ENCODE measurements around the gene CDHR3. TPM values are rescaled to one million over a fixed set of nuclear protein-coding genes. Genes with fewer than 3 reads are reported as not detected.

Gene CDHR3
- total RNA-seq, 1 donor from 2014 or later: 1.4 TPM

- no peak overlapping the region for H3K9ac ChIP-seq
- H3K9me3 ChIP-seq (ENCODE audit: low read depth): no peaks in the 10 kb centered on the region
- H3K36me3 ChIP-seq: no peaks in the 10 kb centered on the region
- peaks cover 3% of the 10 kb centered on the region for H3K27me3 Mint-ChIP-seq (ENCODE audit: insufficient read depth, low read depth)
- H3K4me3 ChIP-seq: no peak overlapping the region
- no peak overlapping the region for H2AFZ ChIP-seq (replicated peaks)
- no peak overlapping the region for H3K27ac Mint-ChIP-seq
- H3K36me3 Mint-ChIP-seq: no peaks in the 10 kb centered on the region
- no peak for DNase-seq (ENCODE audit: low spot score)
- no peak for TF ChIP-seq EZH2phosphoT487 (IDR thresholded peaks at IDR 0.05)
- peaks cover 2% of the 10 kb centered on the region for H3K9me3 Mint-ChIP-seq
- no peak overlapping the region for H3K4me3 Mint-ChIP-seq
- peaks cover 23% of the 10 kb centered on the region for H3K4me1 Mint-ChIP-seq
- no peak overlapping the region for H3K4me2 ChIP-seq
- H3F3A ChIP-seq (ENCODE audit: low read depth): no peaks in the 10 kb centered on the region
- H4K20me1 ChIP-seq (ENCODE audit: low read depth): no peaks in the 10 kb centered on the region
- H3K27me3 ChIP-seq: no peaks in the 10 kb centered on the region
- H3K79me2 ChIP-seq (ENCODE audit: low read depth): no peaks in the 10 kb centered on the region
- no peak overlapping the region for H3K27ac ChIP-seq
- H3K4me1 ChIP-seq: no peaks in the 10 kb centered on the region
Measured at GRCh38 chr7:106022193-106022821, 59.2 kb downstream of the CDHR3 start.

DNA sequence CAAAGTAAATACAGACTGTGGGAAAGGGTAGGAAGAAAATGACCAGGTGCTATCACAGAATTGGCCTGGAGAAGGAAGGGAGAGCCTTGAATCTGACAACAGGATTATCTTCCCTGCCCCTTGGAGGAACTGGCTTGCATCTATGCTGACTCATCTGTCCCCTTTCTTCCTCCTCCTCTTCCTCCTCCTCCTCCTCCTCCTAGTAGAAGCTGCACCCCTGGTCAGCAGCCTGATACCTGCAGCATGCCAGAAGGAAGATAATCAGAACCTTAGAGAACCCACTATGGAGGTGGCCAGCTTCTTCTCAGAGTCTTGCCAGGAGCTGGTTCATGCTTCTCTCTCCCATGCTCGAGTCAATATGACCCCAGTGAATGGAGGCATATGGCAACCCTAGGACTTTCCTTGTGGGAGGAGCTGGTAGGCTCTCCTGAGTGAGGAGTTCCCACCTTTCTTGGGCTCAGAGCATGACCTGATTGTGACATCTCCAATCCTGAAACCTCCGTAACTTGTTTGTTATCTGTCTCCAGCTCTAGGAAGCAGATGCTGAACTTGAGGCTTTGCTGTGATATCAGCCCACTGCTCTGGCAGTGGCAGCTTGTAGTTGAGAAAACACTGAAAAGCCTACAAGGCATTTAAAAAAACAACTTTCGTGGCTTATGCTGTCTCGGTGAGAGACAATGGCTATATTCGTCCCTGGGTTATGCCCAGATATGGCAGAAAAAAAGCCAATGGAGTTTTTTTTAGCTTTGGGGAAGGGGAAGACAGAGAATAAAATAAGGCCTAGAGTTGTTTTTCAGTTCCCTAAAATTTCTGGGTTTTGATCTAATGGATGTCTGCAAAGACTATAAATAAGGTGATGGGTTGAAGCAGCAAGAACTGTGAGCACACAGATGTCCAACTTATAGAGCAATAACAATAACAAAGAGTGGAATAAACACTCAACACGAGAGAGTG lies 60.6 kb downstream of the CDHR3 start:
- H3K4me3 ChIP-seq: no peak overlapping the region
- H3K79me2 ChIP-seq (ENCODE audit: low read depth): no peaks in the 10 kb centered on the region
- H3K4me1 Mint-ChIP-seq: peaks cover 29% of the 10 kb centered on the region
- H3K36me3 ChIP-seq: no peaks in the 10 kb centered on the region
- H3K4me1 ChIP-seq: no peaks in the 10 kb centered on the region
- H4K20me1 ChIP-seq (ENCODE audit: low read depth): no peaks in the 10 kb centered on the region
- TF ChIP-seq EZH2 (IDR thresholded peaks at IDR 0.05) (no peak), EZH2phosphoT487 (IDR thresholded peaks at IDR 0.05) (no peak), CTCF (IDR thresholded peaks at IDR 0.05) (no peak)
- peaks cover 2% of the 10 kb centered on the region for H3K9me3 Mint-ChIP-seq
- DNase-seq (ENCODE audit: low spot score): no peak
- H3K27me3 ChIP-seq: no peaks in the 10 kb centered on the region
- no peaks in the 10 kb centered on the region for H3K36me3 Mint-ChIP-seq
- H3K9me3 ChIP-seq (ENCODE audit: low read depth): no peaks in the 10 kb centered on the region
- no peak overlapping the region for H2AFZ ChIP-seq (replicated peaks)
- no peak overlapping the region for H3K9ac ChIP-seq
- no peak overlapping the region for H3K27ac Mint-ChIP-seq
- no peak overlapping the region for H3K4me2 ChIP-seq
- H3K4me3 Mint-ChIP-seq: no peak overlapping the region
- H3F3A ChIP-seq (ENCODE audit: low read depth): no peaks in the 10 kb centered on the region
- H3K27me3 Mint-ChIP-seq (ENCODE audit: insufficient read depth, low read depth): peaks cover 7% of the 10 kb centered on the region
- H3K27ac ChIP-seq: no peak overlapping the region

DNA sequence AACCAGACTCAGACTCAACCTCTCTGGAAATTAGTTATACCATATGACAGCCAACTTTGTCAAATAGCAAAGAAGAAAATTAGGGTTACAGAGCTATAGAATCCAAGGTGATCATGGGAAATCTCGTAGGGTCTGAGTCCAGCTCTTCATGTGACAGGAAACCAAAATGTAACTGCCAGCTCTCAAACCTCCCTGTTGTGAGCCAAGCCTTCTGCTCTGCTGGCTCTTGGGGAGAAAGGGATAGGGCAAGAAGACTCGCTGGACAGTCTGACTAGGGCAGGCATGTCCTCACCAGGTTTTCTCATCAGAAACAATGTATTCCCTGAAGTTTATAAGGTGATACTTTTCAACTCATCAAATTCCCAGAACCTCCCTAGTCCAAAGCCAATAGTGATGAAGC lies 63.0 kb downstream of the CDHR3 start:
- H3K36me3 ChIP-seq: no peaks in the 10 kb centered on the region
- DNase-seq (ENCODE audit: low spot score): no peak
- no peaks in the 10 kb centered on the region for H3F3A ChIP-seq (ENCODE audit: low read depth)
- H3K4me1 ChIP-seq: peaks cover 3% of the 10 kb centered on the region
- no peak overlapping the region for H3K27ac ChIP-seq
- H3K4me3 Mint-ChIP-seq: no peak overlapping the region
- H3K27me3 ChIP-seq: no peaks in the 10 kb centered on the region
- H2AFZ ChIP-seq (replicated peaks): no peak overlapping the region
- H3K9ac ChIP-seq: no peak overlapping the region
- H3K4me1 Mint-ChIP-seq: peaks cover 24% of the 10 kb centered on the region
- H3K9me3 ChIP-seq (ENCODE audit: low read depth): no peaks in the 10 kb centered on the region
- H3K79me2 ChIP-seq (ENCODE audit: low read depth): no peaks in the 10 kb centered on the region
- H3K4me3 ChIP-seq: no peak overlapping the region
- peaks cover 2% of the 10 kb centered on the region for H3K9me3 Mint-ChIP-seq
- H4K20me1 ChIP-seq (ENCODE audit: low read depth): no peaks in the 10 kb centered on the region
- H3K27ac Mint-ChIP-seq: no peak overlapping the region
- no peaks in the 10 kb centered on the region for H3K36me3 Mint-ChIP-seq
- no peak overlapping the region for H3K4me2 ChIP-seq
- TF ChIP-seq EZH2phosphoT487 (IDR thresholded peaks at IDR 0.05) (no peak), CTCF (IDR thresholded peaks at IDR 0.05) (no peak), EZH2 (IDR thresholded peaks at IDR 0.05) (no peak)
- H3K27me3 Mint-ChIP-seq (ENCODE audit: insufficient read depth, low read depth): peaks cover 6% of the 10 kb centered on the region

Measured in neural progenitor cell (in vitro differentiated cells).